Prostate gland (tissue), 2 donors: Measurements from ENCODE around the gene TEX264. TPM values are rescaled to one million over a fixed set of nuclear protein-coding genes. Genes with fewer than 3 reads are reported as not detected.

Experiments used
- DNase-seq: peaks from one replicate; pipeline ENCODE4 v3.0.0-alpha.2; 2019; ENCODE audit warnings: low spot score
- H3K27ac ChIP-seq, 2 donors: fragments of 200-600 bp; sonication (generic); 2 replicates each; pipeline ENCODE4 v1.5.1; 2017 to 2019
- H3K27me3 ChIP-seq: fragments of 200-600 bp; sonication (generic); replicated peaks from 2 replicates; pipeline ENCODE4 v1.5.1; 2019; ENCODE audit not compliant: insufficient read depth
- H3K36me3 ChIP-seq, 2 donors: fragments of 200-600 bp; sonication (generic); 1 replicate in 1 of 2; 2 replicates in 1 of 2; pipeline versions ENCODE4 v1.5.1 to v1.8.1; 2017 to 2019
- H3K4me1 ChIP-seq: fragments of 200-600 bp; sonication (generic); replicated peaks from 2 replicates; pipeline ENCODE4 v1.5.1; 2019
- H3K4me3 ChIP-seq, 2 donors: fragments of 200-600 bp; sonication (generic); 2 replicates each; pipeline ENCODE4 v1.5.1; 2017 to 2019
- H3K9me3 ChIP-seq: fragments of 200-600 bp; sonication (generic); 2 replicates; pipeline ENCODE4 v1.5.1; 2017
- CTCF ChIP-seq, 4 experiments: fragments of 200-600 bp in 2 of 4; fragments of 450-650 bp in 2 of 4; sonication (generic) in 2 of 4; IDR thresholded peaks; 1 replicate in 3 of 4; 2 replicates in 1 of 4; pipeline ENCODE4 v1.5.1; 2016 to 2019; ENCODE audit warnings: antibody characterized with exemption in 4 of 4, mild to moderate bottlenecking in 2 of 4, moderate library complexity in 2 of 4
- POLR2A ChIP-seq: fragments of 450-650 bp; IDR thresholded peaks from one replicate; pipeline ENCODE4 v1.6.1; 2016; ENCODE audit warnings: antibody characterized with exemption, mild to moderate bottlenecking
- POLR2AphosphoS5 ChIP-seq: sonication (generic); formaldehyde crosslinking; IDR thresholded peaks from one replicate; pipeline ENCODE4 v1.6.1; 2017; ENCODE audit warnings: antibody characterized with exemption
- WGBS: methylation state at CpG from one replicate; pipeline ENCODE4 v1.1.5; 2018; 5-methylcytosine and 5-hydroxymethylcytosine counted together
- intact Hi-C: fragments of 100-400 bp; cut with DNase I; formaldehyde crosslinking; loops from one replicate; pipeline ENCODE4 v1.14.2; 2022
- total RNA-seq, 2 donors: library from RNA; depleted of rRNA; stranded (reverse); fragments of >200 nt; gene quantifications; one replicate each; pipeline ENCODE4 v1.1.0, GENCODE V29; 2016

TEX264 gene
- total RNA-seq, 2 donors from 2014 or later = 157 to 214 TPM

- H3K9me3 ChIP-seq = no peaks in the 10 kb centered on the region
- no peaks in the 10 kb centered on the region for H3K4me1 ChIP-seq
- no peaks in the 10 kb centered on the region for H3K36me3 ChIP-seq
- DNase-seq = no peak
- 61% methylated on average over 3 of the region's 4 CpGs for WGBS
- intact Hi-C loops = no loop called here
- H3K27me3 ChIP-seq = no peaks in the 10 kb centered on the region
- no peak overlapping the region for H3K27ac ChIP-seq
- no peak overlapping the region for H3K4me3 ChIP-seq
- no peak for TF ChIP-seq POLR2AphosphoS5
- TF ChIP-seq CTCF (IDR thresholded peaks at IDR 0.05) = no peak
- no peak for TF ChIP-seq POLR2A
Observed at GRCh38 chr3:51709675-51710074, 38.6 kb downstream of the TEX264 start.

- Histone ChIP-seq H3K36me3 (no peaks in the 10 kb centered on the region), H3K9me3 (no peaks in the 10 kb centered on the region), H3K4me3 (no peak overlapping the region), H3K27me3 (no peaks in the 10 kb centered on the region), H3K27ac (no peak overlapping the region), H3K4me1 (no peaks in the 10 kb centered on the region)
- intact Hi-C loops = no loop called here
- 76% methylated on average over 10 of the region's 10 CpGs for WGBS
- no peak for DNase-seq
- TF ChIP-seq CTCF (IDR thresholded peaks at IDR 0.05) (no peak), POLR2A (no peak), POLR2AphosphoS5 (no peak)
Observed at GRCh38 chr3:51710631-51711351, 39.7 kb downstream of the TEX264 start.

GRCh38 chr3:51711352-51712037 is 40.4 kb downstream of the TEX264 start:
- Histone ChIP-seq H3K4me3 (no peak overlapping the region), H3K4me1 (no peaks in the 10 kb centered on the region), H3K9me3 (no peaks in the 10 kb centered on the region), H3K27ac (no peak overlapping the region), H3K36me3 (no peaks in the 10 kb centered on the region), H3K27me3 (no peaks in the 10 kb centered on the region)
- intact Hi-C loops = no loop called here
- TF ChIP-seq POLR2AphosphoS5 (no peak), CTCF (IDR thresholded peaks at IDR 0.05) (no peak), POLR2A (no peak)
- WGBS = 76% methylated on average over 8 of the region's 8 CpGs
- no peak for DNase-seq

GRCh38 chr3:51712038-51712420 is 41.0 kb downstream of the TEX264 start:
- Histone ChIP-seq H3K27ac (no peak overlapping the region), H3K27me3 (no peaks in the 10 kb centered on the region), H3K4me3 (no peak overlapping the region), H3K9me3 (no peaks in the 10 kb centered on the region), H3K36me3 (no peaks in the 10 kb centered on the region), H3K4me1 (no peaks in the 10 kb centered on the region)
- WGBS = 85% methylated on average over 1 of the region's 1 CpG
- TF ChIP-seq POLR2AphosphoS5 (no peak), CTCF (IDR thresholded peaks at IDR 0.05) (no peak), POLR2A (no peak)
- intact Hi-C loops = no loop called here
- DNase-seq = no peak

GRCh38 chr3:51712511-51712931 is 41.5 kb downstream of the TEX264 start:
- DNase-seq = no peak
- Histone ChIP-seq H3K27ac (no peak overlapping the region), H3K4me3 (no peak overlapping the region), H3K27me3 (no peaks in the 10 kb centered on the region), H3K4me1 (no peaks in the 10 kb centered on the region), H3K9me3 (no peaks in the 10 kb centered on the region), H3K36me3 (no peaks in the 10 kb centered on the region)
- WGBS = 95% methylated on average over 20 of the region's 20 CpGs
- no peak for TF ChIP-seq POLR2A
- no peak for TF ChIP-seq POLR2AphosphoS5
- TF ChIP-seq CTCF (IDR thresholded peaks at IDR 0.05) = no peak
- intact Hi-C loops = no loop called here
